GM19395 (cell line): Measurements from ENCODE around the gene FGFR4.

Experiments used
- ATAC-seq: cut with Tn5 transposase; IDR thresholded peaks from one replicate; pipeline ENCODE4 v1.9.1; 2021; ENCODE audit warnings: mild to moderate bottlenecking, moderate library complexity; ENCODE audit not compliant: unreplicated experiment

Gene FGFR4

GRCh38 chr5:177099422-177100093 is 12.8 kb downstream of the FGFR4 start:
- ATAC-seq: no peak

- ATAC-seq: no peak
These were observed 14.0 kb downstream of the FGFR4 start for GRCh38 chr5:177100714-177101121.

GRCh38 chr5:177103523-177104253 is 17.0 kb downstream of the FGFR4 start:
- no peak for ATAC-seq

GRCh38 chr5:177105691-177106476 is 19.2 kb downstream of the FGFR4 start:
- ATAC-seq: no peak

GRCh38 chr5:177107159-177107558 is 20.4 kb downstream of the FGFR4 start:
- no peak for ATAC-seq

- ATAC-seq: no peak
These were observed 23.1 kb downstream of the FGFR4 start for GRCh38 chr5:177109810-177110209.

- ATAC-seq: peak; percentile 59
These were observed 25.1 kb downstream of the FGFR4 start for GRCh38 chr5:177111720-177112394.

- no peak for ATAC-seq
These were observed 26.0 kb downstream of the FGFR4 start for GRCh38 chr5:177112589-177113220.

- peak; percentile 57 for ATAC-seq
These were observed 27.1 kb downstream of the FGFR4 start for GRCh38 chr5:177113566-177114424.

GRCh38 chr5:177116631-177117373 is 30.1 kb downstream of the FGFR4 start:
- peak; percentile 63 for ATAC-seq

- no peak for ATAC-seq
These were observed 30.8 kb downstream of the FGFR4 start for GRCh38 chr5:177117441-177118045.

GRCh38 chr5:177122566-177122965 is 35.9 kb downstream of the FGFR4 start:
- ATAC-seq: no peak

- ATAC-seq: peak; percentile 47
These were observed 37.2 kb downstream of the FGFR4 start for GRCh38 chr5:177123789-177124485.

- ATAC-seq: peak; percentile 53
These were observed 37.8 kb downstream of the FGFR4 start for GRCh38 chr5:177124486-177124991.

- no peak for ATAC-seq
These were observed 40.1 kb downstream of the FGFR4 start for GRCh38 chr5:177126771-177127170.

GRCh38 chr5:177128551-177128981 is 41.9 kb downstream of the FGFR4 start:
- no peak for ATAC-seq

GRCh38 chr5:177130211-177131018 is 43.7 kb downstream of the FGFR4 start:
- no peak for ATAC-seq
